Stomach (tissue), 9 donors: ENCODE data around the gene PVALEF. TPM values are rescaled to one million over a fixed set of nuclear protein-coding genes. Genes with fewer than 3 reads are reported as not detected.

ENCODE experiments used
- DNase-seq, 2 donors: peaks; one replicate each; pipeline versions ENCODE4 v3.0.0 to v3.0.0-alpha.2; 2013 to 2019
- H3K27ac ChIP-seq, 5 donors: fragments of 200-600 bp in 4 of 5; sonication (generic) in 4 of 5; one replicate each; pipeline ENCODE4 v1.5.1; 2013 to 2019; ENCODE audit warnings: mild to moderate bottlenecking in 1 of 5, moderate library complexity in 1 of 5
- H3K27me3 ChIP-seq, 3 donors: fragments of 200-600 bp; sonication (generic); one replicate each; pipeline ENCODE4 v1.5.1; 2017 to 2019; ENCODE audit warnings: mixed run types in 1 of 3
- H3K36me3 ChIP-seq, 4 donors: fragments of 200-600 bp; sonication (generic); 1 replicate in 3 of 4; 2 replicates in 1 of 4; pipeline ENCODE4 v1.5.1; 2016 to 2019
- H3K4me1 ChIP-seq, 4 donors: fragments of 200-600 bp; sonication (generic); one replicate each; pipeline ENCODE4 v1.5.1; 2016 to 2019
- H3K4me3 ChIP-seq, 4 donors: fragments of 200-600 bp; sonication (generic) in 3 of 4; one replicate each; pipeline ENCODE4 v1.5.1; 2016 to 2019; ENCODE audit warnings: mild to moderate bottlenecking in 1 of 4
- H3K9me3 ChIP-seq, 4 donors: fragments of 200-600 bp; sonication (generic); one replicate each; pipeline ENCODE4 v1.5.1; 2016 to 2019
- EP300 ChIP-seq: sonication (generic); formaldehyde crosslinking; IDR thresholded peaks from one replicate; pipeline ENCODE4 v1.6.1; 2017; ENCODE audit warnings: antibody characterized with exemption
- POLR2A ChIP-seq, 4 donors: fragments of 450-650 bp; IDR thresholded peaks; one replicate each; pipeline ENCODE4 v1.6.1; 2016; ENCODE audit warnings: antibody characterized with exemption in 4 of 4, control low read depth in 2 of 4, mild to moderate bottlenecking in 1 of 4, moderate library complexity in 1 of 4
- POLR2AphosphoS5 ChIP-seq, 3 donors: sonication (generic); formaldehyde crosslinking; IDR thresholded peaks; one replicate each; pipeline ENCODE4 v1.6.1; 2016; ENCODE audit warnings: antibody characterized with exemption in 3 of 3
- WGBS, 5 donors: extraction: QIAGEN DNeasy Blood & Tissue Kit in 3 of 5; methylation state at CpG; one replicate each; pipeline versions ENCODE4 v1.1.5 to v1.1.7; 2013 to 2018; 5-methylcytosine and 5-hydroxymethylcytosine counted together
- intact Hi-C: fragments of 100-400 bp; cut with DNase I; formaldehyde crosslinking; loops from one replicate; pipeline ENCODE4 v1.15.1; 2023; ENCODE audit warnings: low total_unique reads
- polyA plus RNA-seq, 3 donors: library from polyadenylated mRNA; stranded (reverse); fragments of 200-250 nt; gene quantifications; one replicate each; pipeline ENCODE4 v1.2.3, GENCODE V29; 2013
- small RNA-seq, 4 donors: library from RNA; depleted of rRNA; stranded (forward); fragments of <200 nt; gene quantifications; one replicate each; pipeline ENCODE3, GENCODE V24; 2016
- total RNA-seq, 5 donors: library from RNA; depleted of rRNA; stranded (reverse); fragments of >200 nt; gene quantifications; one replicate each; pipeline versions ENCODE4 v1.1.0 to v1.2.3, GENCODE V29; 2014 to 2016
- TF ChIP-seq, protein P1 (sequence below), 7 experiments: fragments of 450-650 bp in 4 of 7; fragments of 200-600 bp in 3 of 7; sonication (generic) in 3 of 7; IDR thresholded peaks; one replicate each; pipeline ENCODE4 v1.5.1; 2016 to 2019; ENCODE audit warnings: antibody characterized with exemption in 7 of 7, control low read depth in 2 of 7, mild to moderate bottlenecking in 1 of 7
- donor health status: healthy with polysubstance abuse.
- donor health status: Bipolar disorder and iron deficiency.
- donor health status: healthy.

The PVALEF gene
- total and polyA plus RNA-seq, 8 donors: not detected

DNA sequence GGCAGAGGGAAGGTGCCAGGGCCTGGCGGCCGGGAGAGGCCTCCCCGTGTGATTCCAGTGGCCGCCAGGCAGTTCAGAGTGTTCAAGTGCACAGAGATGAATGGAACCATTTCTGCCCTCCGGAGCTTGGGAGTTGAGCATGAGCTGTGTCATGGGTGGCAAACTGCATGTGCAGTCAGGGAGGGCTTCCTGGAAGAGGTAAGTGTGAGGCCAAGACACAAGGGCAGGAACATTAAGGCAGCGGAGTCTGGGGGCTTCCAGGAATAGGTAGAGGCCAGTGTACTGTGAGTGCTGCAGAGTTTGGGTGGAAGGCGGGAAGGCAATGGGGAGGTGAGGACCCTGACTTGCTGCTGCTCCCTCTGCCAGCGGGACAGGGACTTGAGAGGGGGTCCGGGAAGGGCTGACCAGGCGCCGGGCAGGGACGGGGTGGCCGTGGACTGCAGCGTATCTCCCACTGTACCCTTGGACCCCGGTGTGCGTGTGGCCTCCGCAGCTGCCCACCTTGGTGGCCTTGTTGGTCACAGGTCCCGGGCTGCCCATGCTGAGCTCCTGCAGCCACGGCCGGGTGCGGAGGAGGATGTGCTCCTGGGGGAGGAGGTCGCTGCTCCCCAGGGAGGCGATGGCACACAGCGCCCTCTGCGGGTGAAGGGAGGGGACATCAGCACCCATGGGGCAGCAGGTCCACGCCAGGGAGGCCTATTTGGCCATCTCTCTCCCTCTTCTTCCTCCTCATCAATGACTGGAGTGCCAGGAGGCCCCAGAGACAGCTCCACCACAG is 64.9 kb downstream of the PVALEF start:
- intact Hi-C loops: loop anchor here (10.0 kb wide), 1 partner anchor 85 kb away; no protein-coding TSS in a partner anchor
- peaks cover 0 to 6% (median 3%) of the 10 kb centered on the region in 4 donors for H3K4me1 ChIP-seq
- DNase-seq: no peak
- TF ChIP-seq POLR2A (IDR thresholded peaks at IDR 0.05) (no peak), POLR2AphosphoS5 (IDR thresholded peaks at IDR 0.05) (no peak), EP300 (no peak)
- TF ChIP-seq, protein P1, sequence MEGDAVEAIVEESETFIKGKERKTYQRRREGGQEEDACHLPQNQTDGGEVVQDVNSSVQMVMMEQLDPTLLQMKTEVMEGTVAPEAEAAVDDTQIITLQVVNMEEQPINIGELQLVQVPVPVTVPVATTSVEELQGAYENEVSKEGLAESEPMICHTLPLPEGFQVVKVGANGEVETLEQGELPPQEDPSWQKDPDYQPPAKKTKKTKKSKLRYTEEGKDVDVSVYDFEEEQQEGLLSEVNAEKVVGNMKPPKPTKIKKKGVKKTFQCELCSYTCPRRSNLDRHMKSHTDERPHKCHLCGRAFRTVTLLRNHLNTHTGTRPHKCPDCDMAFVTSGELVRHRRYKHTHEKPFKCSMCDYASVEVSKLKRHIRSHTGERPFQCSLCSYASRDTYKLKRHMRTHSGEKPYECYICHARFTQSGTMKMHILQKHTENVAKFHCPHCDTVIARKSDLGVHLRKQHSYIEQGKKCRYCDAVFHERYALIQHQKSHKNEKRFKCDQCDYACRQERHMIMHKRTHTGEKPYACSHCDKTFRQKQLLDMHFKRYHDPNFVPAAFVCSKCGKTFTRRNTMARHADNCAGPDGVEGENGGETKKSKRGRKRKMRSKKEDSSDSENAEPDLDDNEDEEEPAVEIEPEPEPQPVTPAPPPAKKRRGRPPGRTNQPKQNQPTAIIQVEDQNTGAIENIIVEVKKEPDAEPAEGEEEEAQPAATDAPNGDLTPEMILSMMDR (IDR thresholded peaks at IDR 0.05): peak in 1 of 7 experiments; percentile 11
- 89 to 94% (median 91%) methylated on average over 13 to 26 of the region's 26 CpGs for WGBS, 5 donors
- H3K27ac ChIP-seq: no peak overlapping the region
- peaks cover 41 to 67% (median 64%) of the 10 kb centered on the region in 4 donors for H3K36me3 ChIP-seq
- no peaks in the 10 kb centered on the region for H3K9me3 ChIP-seq
- no peaks in the 10 kb centered on the region for H3K27me3 ChIP-seq
- H3K4me3 ChIP-seq: no peak overlapping the region

DNA sequence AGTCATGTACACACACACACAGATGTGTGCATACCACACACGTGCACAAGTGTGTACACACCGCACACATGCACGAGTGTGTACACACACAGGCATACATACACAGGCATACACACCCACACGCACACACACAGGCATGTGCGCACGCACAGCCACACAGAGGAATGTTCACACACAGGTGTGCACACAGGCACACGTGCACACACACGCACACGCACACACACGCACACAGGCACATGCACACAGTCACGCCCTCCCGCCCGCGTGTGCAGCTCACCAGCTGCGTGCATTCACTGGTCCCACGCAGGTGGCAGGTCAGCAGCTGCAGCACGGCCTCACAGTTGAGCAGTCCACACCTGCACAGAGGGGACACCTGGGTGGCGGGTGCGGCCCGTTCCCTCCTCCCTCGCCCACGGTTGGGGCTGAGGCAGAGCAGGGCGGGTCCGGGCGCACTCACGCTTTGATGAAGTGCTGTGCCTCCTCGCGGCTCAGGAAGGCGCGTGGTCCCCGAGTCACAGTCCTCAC is 65.9 kb downstream of the PVALEF start:
- Histone ChIP-seq H3K4me3 (no peak overlapping the region), H3K36me3 (peaks cover 41 to 76% (median 72%) of the 10 kb centered on the region in 4 donors), H3K27me3 (no peaks in the 10 kb centered on the region), H3K9me3 (no peaks in the 10 kb centered on the region), H3K4me1 (peaks cover 0 to 13% (median 8%) of the 10 kb centered on the region in 4 donors), H3K27ac (no peak overlapping the region)
- DNase-seq: no peak
- intact Hi-C loops: loop anchor here (10.0 kb wide), 1 partner anchor 86 kb away; no protein-coding TSS in a partner anchor
- TF ChIP-seq POLR2AphosphoS5 (IDR thresholded peaks at IDR 0.05) (no peak), EP300 (no peak), POLR2A (IDR thresholded peaks at IDR 0.05) (no peak)
- TF ChIP-seq, protein P1 (IDR thresholded peaks at IDR 0.05): no peak
- WGBS, 5 donors: 87 to 92% (median 90%) methylated on average over 24 to 31 of the region's 31 CpGs

DNA sequence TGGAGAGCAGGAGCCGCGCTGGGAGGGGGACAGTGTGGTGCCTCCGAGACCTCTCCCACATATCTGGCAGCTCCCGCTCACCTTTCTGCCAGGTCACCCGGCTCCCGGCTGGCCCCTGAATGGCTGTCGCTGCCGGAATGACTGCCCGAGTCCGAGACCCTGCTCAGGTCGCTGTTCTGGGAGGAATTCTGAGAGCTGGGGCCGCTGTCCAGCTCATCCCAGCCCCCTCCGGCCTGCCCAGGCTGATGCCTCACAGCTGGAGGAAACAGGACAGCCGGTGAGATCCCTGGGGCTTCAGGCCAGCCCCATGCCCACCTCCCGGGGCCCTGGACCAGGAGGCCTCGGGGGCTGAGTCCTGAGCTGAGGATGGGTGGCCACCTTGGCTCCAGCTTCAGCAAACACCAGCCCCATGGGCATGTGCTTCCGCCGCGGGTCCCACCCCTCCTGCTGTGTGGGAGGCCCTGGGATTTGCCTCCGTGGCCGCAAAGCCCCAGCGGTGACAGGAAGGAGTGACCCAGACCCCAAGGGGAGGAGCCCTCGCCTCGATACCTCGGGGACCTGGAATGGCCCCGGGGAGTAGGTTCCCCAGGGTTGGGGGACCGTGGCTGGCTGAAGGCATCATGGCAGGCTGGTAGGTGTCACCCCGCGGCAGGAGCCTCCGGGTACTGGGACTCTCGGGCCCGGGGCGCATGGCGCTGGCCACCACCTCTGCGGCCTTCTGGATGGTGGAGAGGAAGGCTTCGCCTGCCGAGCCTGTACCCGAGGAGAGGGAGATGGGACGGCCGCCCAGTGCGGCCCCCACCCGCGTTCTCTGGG is 66.7 kb downstream of the PVALEF start:
- Histone ChIP-seq H3K27ac (no peak overlapping the region), H3K4me3 (no peak overlapping the region), H3K9me3 (no peaks in the 10 kb centered on the region), H3K4me1 (peaks cover 4 to 21% (median 16%) of the 10 kb centered on the region in 4 donors), H3K27me3 (no peaks in the 10 kb centered on the region), H3K36me3 (peaks cover 41 to 83% (median 80%) of the 10 kb centered on the region in 4 donors)
- no peak for DNase-seq
- WGBS, 5 donors: 89 to 95% (median 93%) methylated on average over 29 to 43 of the region's 43 CpGs
- intact Hi-C loops: loop anchor here (10.0 kb wide), 1 partner anchor 87 kb away; no protein-coding TSS in a partner anchor
- TF ChIP-seq EP300 (no peak), POLR2AphosphoS5 (IDR thresholded peaks at IDR 0.05) (no peak), POLR2A (IDR thresholded peaks at IDR 0.05) (no peak)
- TF ChIP-seq, protein P1 (IDR thresholded peaks at IDR 0.05): no peak

Small RNA genes within 50 kb of the gene (small RNA-seq; reads per million reads assigned to genes)
- 0 reads per million in 4 donors for gene MIR1250
- 17.5 to 49.4 (median 28.8) reads per million in 4 donors for gene MIR3065
- 0 reads per million in 4 donors for gene MIR657

Other genes with a start within 250 kb of the PVALEF start
- 100 to 1,000 TPM in 1 of 5 donors, 10 to 100 TPM in 3, 1 to 10 TPM in 1; 5.4 to 117 (median 12.9) TPM for gene CHMP6, start 173.7 kb upstream of the PVALEF start, total RNA-seq
- 10 to 100 TPM; 23.6 to 30.5 (median 25.4) TPM for gene CHMP6, start 173.7 kb upstream of the PVALEF start, polyA plus RNA-seq
- gene BAIAP2, start 130.4 kb upstream of the PVALEF start, total RNA-seq: 100 to 1,000 TPM in 2 of 5 donors, 10 to 100 TPM in 3; 21.1 to 263 (median 96.9) TPM
- 10 to 100 TPM; 37.5 to 66.1 (median 46.6) TPM for gene BAIAP2, start 130.4 kb upstream of the PVALEF start, polyA plus RNA-seq
- 10 to 100 TPM in 4 of 5 donors, under 1 TPM in 1; 0.87 to 31.7 (median 10.9) TPM for gene AATK, start 714 bp downstream of the PVALEF start, total RNA-seq
- gene AATK, start 714 bp downstream of the PVALEF start, polyA plus RNA-seq: 1 to 10 TPM; 1.7 to 4.1 (median 3.1) TPM
- 10 to 100 TPM in 3 of 5 donors, 1 to 10 TPM in 2; 4.8 to 75.0 (median 12.5) TPM for gene CEP131, start 57.5 kb downstream of the PVALEF start, total RNA-seq
- 10 to 100 TPM in 2 of 3 donors, 1 to 10 TPM in 1; 9.9 to 15.7 (median 11.8) TPM for gene CEP131, start 57.5 kb downstream of the PVALEF start, polyA plus RNA-seq
- 100 to 1,000 TPM in 2 of 5 donors, 10 to 100 TPM in 2, 1 to 10 TPM in 1; 9.4 to 295 (median 22.3) TPM for gene TEPSIN, start 73.5 kb downstream of the PVALEF start, total RNA-seq
- gene TEPSIN, start 73.5 kb downstream of the PVALEF start, polyA plus RNA-seq: 10 to 100 TPM; 15.1 to 31.6 (median 18.1) TPM
- 100 to 1,000 TPM in 2 of 5 donors, 10 to 100 TPM in 2, not detected in 1; 14.5 to 185 (median 92.5) TPM for gene NDUFAF8, start 73.8 kb downstream of the PVALEF start, total RNA-seq
- 10 to 100 TPM; 37.7 to 60.8 (median 43.4) TPM for gene NDUFAF8, start 73.8 kb downstream of the PVALEF start, polyA plus RNA-seq
- gene SLC38A10, start 129.8 kb downstream of the PVALEF start, total RNA-seq: 100 to 1,000 TPM in 2 of 5 donors, 10 to 100 TPM in 3; 27.4 to 140 (median 82.6) TPM
- gene SLC38A10, start 129.8 kb downstream of the PVALEF start, polyA plus RNA-seq: 10 to 100 TPM; 18.6 to 78.1 (median 56.4) TPM
- gene BAHCC1, start 229.9 kb downstream of the PVALEF start, total RNA-seq: 10 to 100 TPM in 4 of 5 donors, 1 to 10 TPM in 1; 8.6 to 56.2 (median 15.2) TPM
- 1 to 10 TPM; 4.9 to 6.6 (median 5.1) TPM for gene BAHCC1, start 229.9 kb downstream of the PVALEF start, polyA plus RNA-seq